CD4-positive, alpha-beta T cell treated with Interleukin-1 beta for 1 hour (primary cell): ENCODE results near the gene TSHR.
"Not testable (repeated sequence)": the region's sequence is repeated elsewhere in the genome, so short reads cannot be mapped to it uniquely, and the experiment has no call there.

Experiments used
- DNase-seq, 2 donors: peaks; one replicate each; pipeline ENCODE4 v3.0.0-alpha.2; 2020 to 2022

TSHR gene

DNA sequence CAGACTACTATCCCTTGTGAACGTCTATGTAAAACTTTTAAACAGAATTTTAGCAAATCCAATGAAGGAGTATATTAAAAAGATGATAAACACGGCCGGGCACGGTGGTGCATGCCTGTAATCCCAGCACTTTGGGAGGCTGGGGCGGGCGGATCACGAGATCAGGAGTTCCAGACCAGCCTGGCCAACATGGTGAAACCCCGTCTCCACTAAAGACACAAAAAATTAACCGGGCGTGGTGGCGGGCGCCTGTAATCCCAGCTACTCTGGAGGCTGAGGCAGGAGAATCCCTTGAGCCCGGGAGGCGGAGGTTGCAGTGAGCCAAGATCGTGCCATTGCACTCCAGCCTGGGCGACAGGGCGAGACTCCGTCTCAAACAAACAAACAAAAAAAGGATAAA is 2.2 kb upstream of the TSHR start:
- DNase-seq: not testable (repeated sequence)

DNA sequence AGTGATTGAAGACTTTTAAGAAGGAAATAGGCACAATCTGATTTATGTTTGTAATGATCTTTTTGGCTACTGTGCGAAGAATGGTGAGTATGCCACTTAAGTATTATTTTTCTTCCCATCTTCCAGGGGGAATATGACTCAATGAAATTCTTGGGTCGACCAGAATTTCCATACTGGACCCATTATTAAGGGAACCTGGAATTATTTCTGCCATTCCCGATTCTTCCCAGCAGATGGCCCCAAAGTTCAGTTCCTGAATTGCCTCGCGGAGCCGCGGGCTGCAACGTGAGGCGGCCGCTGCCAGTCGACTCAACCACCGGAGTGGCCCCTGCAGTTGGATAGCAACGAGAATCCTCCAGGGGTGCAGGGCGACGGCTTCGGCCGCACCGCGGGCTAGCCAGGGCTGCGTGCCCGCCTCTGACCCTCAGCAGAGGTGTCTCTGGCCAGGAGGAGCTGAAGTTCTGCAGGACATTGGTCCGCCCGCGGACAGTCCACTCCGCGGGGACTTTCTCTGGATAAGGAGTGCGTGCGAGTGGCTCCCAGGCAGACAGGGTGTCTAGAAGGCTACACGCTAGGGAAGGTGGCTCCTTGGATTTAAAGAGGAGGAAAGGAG is 628 bp upstream of the TSHR start:
- peak; percentile 74 to 84 for DNase-seq

DNA sequence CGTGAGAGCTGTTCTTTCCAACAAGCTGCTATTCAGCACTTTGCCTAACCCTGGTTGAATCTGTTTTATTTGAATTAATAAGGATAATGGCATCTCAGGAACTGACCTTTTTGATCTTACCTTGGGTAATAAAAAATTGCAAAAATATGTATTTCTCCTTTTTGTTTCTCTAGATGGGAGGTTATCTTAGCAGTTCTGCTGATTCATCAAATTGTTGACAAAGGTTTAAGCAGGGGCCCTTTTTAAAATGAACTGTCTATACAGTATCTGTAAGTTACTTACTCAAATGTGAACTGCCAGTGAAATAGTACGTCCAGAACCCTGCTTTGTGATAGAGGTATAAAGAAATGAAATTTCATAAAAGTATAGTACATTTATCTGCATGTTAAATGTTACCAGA is 681 bp downstream of the TSHR start:
- no peak for DNase-seq

DNA sequence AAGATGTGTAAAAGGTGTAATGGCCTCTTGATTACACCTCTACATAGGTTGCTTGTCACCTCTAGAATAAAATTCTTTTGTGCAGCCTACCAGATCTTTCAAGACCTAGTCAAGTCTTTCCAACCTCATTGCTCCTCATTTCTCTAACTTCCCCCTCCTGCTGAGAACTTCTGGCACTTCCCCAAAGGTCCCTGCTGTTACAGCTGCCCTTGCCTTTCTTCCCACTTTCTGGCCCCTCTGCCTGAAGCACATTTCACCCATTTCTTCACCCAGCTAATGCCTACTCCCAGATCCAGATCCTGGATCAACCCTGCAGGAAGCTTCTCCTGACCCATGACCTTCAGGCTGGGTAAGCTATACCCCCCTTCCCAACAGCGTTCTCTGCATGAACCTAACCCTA is 1.5 kb downstream of the TSHR start:
- no peak for DNase-seq

DNA sequence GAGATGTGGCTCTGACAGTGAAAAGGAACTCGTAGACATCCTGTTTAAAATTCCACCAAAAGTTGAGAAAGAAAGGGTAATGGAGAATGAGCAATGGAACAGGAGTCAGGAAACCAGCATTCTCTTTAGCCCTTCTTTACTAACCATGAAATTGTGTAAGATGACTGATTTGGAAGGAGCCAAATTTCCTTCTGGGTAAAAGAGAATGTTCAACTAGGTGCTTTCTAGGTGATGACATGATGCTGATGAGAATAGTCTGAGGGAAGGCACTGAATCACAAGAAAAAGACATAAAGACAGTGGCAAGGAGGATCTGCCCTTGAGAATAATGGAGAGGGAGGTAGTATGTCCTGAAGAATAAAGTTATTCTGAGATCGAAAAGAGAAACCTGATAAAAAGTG is 2.2 kb downstream of the TSHR start:
- no peak for DNase-seq

DNA sequence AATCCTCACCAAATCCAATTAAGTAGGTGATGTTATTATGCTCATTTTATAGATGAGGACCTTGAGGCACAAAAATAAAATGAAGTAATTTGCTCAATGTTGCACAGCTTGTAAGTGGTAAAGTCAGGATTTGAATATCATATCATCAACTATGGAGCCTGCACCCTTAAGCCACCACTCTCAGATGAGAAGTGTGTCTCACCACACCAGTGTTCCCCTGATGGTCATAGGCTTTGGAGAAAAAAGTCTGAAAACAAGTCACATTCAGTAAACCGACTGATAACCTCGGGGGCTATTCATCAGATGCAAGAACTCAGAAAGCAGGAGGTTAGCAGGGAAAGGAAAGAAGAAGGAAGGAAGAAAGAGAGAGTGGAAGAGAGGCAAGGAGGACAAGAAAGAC is 2.8 kb downstream of the TSHR start:
- DNase-seq: no peak

DNA sequence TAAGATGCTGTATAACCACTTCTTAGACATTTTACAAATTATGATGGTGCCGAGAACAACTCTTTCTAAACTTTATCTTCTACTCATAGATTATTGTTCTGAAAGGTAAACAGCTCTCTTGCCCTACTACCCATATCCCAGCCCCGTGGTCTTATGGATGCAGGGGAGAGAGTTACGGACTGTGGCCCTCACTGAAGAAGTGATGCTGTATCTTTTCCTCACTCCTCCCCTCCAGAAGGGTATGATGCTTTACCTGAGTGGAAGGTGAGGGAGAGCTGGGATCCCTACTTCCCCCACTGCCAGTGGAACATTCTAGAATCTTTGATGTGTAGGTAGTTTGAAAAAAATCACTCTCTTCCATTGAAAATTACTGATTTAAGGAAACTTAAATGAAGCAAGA is 3.5 kb downstream of the TSHR start:
- DNase-seq: no peak

DNA sequence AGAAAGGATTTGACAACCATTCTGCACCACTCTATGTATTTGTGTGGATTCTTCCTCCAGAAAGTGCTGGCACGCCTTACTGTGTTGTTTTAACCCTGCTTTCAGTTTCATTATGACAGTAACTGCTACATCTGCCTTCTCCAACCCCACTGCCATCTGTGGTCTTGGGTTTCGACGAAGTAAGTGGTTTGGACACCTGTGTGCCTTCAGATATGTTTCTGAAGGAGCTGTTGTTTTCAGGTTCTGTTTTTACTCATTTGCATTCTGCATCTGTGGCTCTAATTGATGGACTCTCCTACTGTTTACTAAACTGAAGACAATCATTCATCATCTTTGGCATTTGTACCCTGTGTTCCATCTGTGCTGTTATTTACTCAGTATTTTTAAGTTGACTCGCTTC is 4.1 kb downstream of the TSHR start:
- DNase-seq: peak; percentile 66 to 71

DNA sequence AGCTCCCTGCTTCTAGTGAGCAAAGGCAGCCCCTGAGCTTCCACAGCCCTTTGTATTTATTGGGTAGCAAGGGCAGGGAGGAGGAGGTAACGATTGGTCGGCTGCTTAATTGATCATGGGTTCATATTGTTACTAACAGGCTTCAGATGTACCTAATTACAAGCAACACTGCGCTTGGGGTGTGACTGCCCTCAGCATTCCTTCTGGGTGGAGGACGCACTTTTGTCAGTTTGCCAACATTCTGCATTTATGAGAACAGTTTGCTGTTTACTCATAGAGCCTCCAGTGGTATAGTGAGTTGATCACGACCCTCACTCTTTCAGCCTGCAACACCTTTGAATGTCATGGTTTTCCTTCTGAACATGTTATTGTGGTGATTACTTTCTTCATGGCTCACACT is 9.6 kb downstream of the TSHR start:
- no peak for DNase-seq

DNA sequence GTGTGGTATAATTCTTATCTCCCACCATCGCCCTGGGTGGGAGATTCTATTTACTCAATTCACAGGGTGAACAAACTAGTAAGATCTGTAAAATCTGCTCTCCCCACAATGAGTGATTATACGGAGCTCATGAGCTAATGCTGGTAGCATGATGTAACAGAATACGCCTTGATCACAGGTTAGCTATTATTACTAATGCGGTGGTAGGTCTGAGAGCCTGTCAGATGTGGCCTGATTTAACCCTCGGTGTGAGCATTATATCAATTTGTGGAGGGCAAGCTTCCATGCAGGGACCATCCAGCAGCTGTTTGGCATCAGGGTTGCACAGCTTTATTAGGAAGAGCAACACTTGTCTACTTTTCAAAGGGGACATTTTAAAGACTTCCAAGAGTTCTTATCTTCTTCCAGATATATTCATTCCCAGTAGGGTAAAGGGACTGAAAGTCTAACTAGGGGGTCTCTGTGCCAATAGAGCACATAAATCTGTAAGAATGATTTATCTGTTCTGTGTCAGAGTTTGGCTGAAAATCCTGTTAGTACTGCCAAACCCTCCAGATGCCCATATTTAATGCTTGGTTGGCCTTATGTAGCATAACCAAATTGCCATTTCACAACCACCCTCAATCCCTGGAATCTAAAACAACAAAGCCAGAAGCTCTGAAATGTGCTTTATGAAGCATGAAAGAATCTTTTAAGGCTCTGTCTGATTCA is 18.7 kb downstream of the TSHR start:
- peak in 1 of 2 donors; percentile 21 for DNase-seq

DNA sequence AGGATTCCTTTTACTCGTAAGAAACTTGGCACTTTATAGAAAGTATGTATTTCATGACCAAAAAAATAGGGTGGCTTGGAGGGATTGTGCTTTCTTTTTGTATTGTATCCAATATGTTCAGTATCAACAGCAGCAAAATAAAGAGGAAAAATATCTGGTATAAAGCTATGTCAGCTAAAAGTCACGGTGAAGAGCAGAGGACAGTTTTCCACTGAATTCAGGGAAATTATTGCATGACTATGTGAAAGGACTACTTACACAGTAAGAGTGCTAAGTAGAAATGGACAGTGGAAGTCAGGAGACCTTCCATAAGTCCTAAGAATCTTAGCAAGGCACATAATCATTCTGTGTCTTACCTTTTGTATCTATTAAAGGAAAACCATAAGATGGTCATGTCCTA is 19.3 kb downstream of the TSHR start:
- DNase-seq: no peak

DNA sequence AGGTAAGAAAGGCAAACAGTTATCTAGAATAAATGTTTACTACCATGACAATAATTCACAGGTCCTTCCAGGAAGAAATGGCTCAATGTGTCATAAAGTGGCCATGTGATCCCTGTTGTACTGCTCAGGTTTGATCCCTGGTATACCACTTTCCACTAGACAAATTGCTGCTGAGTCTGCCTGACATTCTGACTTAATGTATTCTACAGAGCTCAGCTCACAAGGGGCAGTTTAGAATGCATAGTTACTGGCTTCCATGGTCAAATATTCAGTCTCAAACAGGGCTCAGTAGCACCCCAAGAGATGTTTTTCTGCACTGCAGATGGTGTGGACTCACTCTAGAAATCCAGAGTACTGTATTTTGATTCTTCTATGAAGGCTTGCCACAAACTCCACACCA is 21.8 kb downstream of the TSHR start:
- no peak for DNase-seq

DNA sequence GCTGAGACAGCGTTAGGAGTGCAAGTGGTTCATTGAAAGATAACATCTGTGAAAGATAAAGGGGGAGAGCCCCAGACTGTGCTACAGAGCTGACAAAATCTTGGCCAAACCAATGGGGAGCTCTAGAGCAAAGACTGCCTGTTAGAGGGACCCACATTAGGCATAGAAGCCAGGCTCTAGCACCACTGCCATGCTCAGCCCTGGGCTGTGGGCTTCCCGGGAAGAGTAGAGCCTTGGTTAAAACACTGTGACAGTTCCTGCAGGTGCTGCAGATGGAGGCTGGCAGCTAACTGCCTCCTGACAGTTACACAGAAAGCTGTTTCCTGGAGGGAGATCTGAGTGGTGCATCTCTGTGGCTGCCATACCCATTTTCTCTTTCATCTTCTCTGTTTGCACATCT is 23.0 kb downstream of the TSHR start:
- DNase-seq: no peak

DNA sequence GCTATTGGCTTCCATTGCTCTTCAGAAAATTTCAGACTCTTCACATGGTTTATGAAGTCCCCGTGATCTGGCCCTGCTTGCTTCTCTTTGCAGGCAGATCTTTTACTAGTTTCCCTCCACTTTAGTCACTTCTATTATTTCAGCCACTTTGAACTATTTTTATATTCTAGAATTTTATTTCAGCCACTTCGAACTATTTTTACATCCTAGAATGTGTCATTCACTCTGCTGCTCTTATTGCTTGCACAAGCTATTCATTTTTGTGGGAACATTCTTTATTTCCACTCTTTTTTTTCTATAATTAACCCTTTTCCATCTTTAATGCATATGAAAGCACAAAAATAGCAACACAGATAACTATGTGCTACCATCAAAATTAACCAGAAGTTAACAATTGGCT is 24.5 kb downstream of the TSHR start:
- no peak for DNase-seq

DNA sequence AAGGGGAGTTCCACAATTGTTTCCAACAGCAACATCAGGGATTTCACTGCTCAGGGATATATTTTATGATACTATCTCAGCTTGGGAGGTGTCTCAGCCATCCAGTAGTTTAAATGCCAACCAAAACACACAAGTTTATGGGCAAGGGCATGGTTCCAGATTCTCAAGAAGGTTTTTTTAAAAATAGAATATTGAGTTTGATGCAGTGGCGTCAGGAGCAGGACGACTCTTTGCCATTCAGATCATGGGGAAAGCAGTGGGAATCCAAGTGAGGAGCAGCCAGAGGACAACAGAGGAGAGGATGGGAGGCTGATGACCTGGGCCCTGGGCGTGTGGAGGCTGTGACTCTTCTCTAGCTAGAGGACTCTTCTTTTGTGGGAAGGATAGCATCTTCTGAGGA is 25.7 kb downstream of the TSHR start:
- no peak for DNase-seq

DNA sequence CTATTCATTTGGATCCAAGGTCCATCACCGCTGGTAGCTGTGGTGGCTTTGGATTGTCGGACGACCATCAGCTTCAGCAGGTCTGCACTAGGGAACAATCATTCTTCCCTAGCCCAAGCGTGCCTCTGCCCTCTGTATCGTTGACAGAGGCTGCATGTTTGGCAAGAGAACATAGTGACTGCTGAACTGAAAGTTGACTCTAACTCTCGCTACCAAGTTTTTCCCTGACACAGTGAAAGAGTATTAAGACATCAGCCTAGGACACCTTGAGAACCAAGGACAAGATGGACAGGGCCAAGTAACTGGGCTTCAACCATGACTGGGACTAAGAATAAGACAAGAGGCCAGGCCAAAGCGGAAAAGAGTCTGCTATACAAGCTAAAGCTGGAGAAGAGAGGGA is 26.3 kb downstream of the TSHR start:
- DNase-seq: no peak

DNA sequence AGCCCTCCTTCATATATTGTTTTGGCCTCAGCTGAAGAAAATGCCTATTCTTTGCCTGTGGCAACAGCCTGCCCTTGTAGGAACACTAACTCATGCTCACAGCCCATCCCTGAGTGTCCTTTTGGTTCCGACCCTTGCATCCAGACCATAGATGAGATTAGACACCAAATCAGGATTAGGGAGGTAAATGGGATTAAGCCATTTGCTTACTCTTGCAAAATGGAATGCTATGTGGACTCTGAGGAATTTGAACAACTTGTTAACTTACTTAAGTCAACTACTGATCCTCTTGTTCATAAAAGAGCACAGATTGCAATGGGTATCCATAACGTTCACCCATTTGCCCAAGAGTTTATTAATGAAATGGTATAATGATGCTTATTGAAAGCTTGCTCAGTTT is 27.3 kb downstream of the TSHR start:
- DNase-seq: no peak

DNA sequence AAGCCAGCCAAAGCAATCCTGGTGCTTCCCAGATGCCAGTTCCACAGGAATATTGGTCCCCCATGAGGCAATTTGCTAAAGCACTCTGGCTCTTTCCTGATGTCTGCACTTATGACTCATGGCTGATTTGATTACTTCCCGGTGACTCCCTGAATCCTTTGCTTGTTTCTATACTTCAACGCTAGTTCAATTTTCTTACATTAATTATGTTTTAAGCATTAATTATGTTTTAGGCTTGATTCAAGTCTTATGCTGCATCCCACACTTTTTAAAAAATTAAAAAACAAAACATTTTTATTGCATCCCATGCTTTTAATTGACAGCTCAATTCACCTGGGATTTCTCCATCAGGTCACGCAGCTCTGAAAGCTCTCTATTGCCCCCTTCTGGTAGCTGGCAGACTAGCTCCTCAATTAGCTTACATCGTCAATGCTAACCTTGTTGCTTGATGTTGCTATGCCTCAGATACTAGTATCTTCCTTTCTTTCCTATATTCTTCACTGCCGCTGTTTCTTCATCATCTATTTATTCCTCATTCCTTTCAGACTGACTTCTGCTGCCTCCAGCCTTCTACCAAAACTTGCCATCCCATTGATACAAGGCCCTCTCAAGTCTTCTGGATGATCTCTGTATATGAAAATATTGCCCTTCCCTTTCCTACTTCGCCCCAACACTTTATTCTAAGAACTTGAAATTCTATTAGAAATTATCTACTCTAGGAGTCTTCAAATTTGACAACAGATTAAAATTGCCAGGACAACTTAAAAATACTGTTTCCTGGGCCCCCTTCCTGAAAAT is 32.0 kb downstream of the TSHR start:
- peak; percentile 59 to 77 for DNase-seq

DNA sequence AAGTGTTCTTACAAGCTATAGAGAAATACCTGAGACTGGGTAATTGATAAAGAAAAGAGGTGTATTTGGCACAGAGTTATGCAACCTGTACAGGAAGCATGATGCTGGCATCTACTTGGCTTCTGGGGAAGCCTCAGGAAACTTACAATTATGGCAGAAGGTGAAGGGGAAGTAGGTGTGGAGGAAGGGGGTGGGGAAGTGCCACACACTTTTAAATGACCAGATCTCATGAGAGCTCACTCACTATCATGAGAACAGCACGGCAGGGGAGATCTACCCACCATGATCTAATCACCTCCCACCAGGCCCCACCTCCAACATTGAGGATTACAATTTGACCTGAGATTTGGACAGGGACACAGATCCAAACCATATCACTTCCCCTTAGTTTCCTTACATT is 32.8 kb downstream of the TSHR start:
- no peak for DNase-seq

DNA sequence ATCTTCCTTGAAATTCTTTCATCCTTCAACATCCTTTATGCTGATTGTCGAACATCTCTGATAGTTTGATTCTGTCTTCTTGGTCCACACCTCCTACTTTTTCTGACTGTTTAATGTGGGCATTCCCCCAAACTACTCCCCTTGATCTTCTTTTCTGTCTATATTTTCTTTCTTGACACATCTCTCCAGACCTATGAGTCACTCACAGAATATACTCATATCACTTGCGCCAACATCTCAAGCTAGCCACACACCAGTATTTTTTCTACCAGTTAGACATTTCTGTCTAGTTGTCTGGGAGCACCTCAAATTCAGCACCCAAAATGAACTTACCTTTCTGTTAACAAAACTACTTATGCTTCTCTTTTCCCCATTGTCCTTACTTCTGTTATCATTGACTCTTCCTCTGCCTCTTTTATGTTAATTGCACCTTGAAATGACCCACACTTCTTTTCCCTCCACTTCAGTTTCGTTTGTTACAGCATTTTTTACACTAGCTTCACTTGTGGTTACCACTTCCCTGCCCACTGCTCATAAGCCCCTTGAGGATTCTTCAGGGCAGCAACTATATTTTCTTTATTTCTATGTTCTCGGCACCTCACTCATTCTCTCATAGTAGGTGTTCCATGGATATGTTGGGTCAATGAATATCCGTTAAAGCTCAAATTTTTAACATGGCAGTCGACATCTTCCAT is 33.5 kb downstream of the TSHR start:
- no peak for DNase-seq

DNA sequence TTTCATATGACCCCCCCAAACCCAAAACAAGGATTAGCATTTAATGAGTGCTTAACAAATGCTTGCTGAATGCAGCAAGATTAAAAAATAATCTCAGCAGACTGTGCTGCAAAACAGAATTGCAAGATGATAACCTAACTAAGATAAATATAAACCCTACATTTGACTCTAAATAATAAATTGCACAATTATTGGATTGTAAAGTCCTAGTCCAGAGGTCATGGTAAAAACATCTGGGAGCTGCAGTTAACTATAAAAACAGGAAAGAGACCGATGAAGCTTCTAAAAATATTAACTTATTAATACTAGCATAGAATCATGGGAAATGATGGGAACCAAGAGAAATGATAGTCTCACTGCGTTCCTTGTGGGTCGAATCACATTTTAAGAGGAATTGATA is 37.2 kb downstream of the TSHR start:
- no peak for DNase-seq

DNA sequence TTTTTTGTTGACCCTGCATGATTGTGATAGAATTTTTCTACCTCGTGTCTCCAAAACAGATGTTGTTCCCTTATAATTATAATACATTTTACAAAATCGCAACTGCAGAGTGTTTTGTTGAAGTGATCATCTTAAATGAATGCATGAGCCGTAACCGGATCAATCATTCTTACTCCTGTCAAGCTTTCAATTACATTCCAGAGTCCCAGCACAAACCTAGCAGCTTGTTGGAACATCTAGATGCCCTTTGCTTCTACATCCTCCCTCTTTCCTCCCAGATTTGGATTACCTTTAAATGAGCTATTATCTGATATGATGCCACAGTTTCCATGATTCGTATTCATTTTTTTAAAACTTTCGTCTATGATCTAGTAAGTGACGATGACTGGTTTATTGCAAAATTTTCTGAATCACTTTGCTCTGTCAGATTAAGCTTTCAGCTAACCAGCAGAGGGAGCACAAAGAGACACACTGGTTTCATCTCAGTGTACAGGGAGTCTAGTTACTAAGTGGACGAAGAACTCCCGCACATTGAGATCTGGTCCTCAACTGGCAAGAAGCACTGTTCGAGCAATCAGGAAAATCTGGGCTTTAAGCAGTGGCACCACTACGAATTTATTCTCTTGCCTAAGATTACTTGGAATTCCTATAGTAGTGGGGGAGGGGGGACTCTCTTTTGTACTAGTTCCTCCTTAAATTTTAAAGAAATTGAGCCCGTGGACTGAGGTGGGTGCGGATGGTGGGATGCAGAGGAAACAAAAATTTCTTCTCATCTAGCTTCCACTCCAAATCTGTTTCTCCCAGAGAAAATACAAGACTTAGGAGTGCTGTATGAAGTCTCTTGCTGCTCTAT is 40.9 kb downstream of the TSHR start:
- peak; percentile 36 to 54 for DNase-seq

DNA sequence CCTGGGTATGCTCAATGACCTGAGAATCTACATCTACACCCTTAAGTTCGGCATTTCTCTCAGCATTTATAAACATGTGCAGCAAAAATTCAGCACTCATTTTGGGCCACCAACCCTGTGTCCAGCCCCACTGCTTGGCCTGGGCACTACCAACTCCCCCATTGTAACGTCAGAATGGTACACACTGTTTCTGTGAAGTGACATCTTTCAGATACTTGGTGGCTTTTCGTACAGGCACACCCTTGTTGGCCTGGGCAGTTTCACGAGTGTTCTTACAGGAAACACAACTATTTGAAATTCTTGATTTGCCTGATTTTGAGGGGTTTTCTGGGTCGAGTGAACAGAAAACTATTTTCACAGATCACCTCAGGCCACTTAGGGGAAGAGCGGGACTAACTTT is 46.0 kb downstream of the TSHR start:
- no peak for DNase-seq
